Mesenchymal stem cell (in vitro differentiated cells and primary cell): Measurements from ENCODE around the gene CLCN3.

Experiments used
- DNase-seq: peaks from one replicate; pipeline ENCODE4 v3.0.0-alpha.2; 2013
- H2AFZ ChIP-seq: one replicate; pipeline ENCODE4 v1.6.1; 2013; ENCODE audit warnings: low read depth, mild to moderate bottlenecking, control low read depth, inconsistent platforms, low read length, moderate library complexity
- H2AK5ac ChIP-seq: 2 replicates; pipeline ENCODE4 v1.6.1; 2013; ENCODE audit warnings: low read length, moderate library complexity, mild to moderate bottlenecking, inconsistent platforms; ENCODE audit not compliant: severe bottlenecking
- H2BK120ac ChIP-seq: one replicate; pipeline ENCODE4 v1.6.1; 2013; ENCODE audit warnings: low read depth, mild to moderate bottlenecking, inconsistent platforms, low read length, moderate library complexity
- H2BK12ac ChIP-seq, 2 experiments: one replicate each; pipeline ENCODE4 v1.6.1; 2013; ENCODE audit warnings: inconsistent platforms in 2 of 2, low read length in 2 of 2, mild to moderate bottlenecking in 2 of 2, moderate library complexity in 2 of 2, control low read depth in 1 of 2
- H2BK15ac ChIP-seq: one replicate; pipeline ENCODE4 v1.6.1; 2013; ENCODE audit warnings: mild to moderate bottlenecking, low read depth, inconsistent platforms; ENCODE audit not compliant: poor library complexity, severe bottlenecking
- H2BK5ac ChIP-seq: 2 replicates; pipeline ENCODE4 v1.6.1; 2013; ENCODE audit warnings: low read depth, mild to moderate bottlenecking, low read length, control low read depth, inconsistent platforms; ENCODE audit not compliant: poor library complexity, severe bottlenecking
- H3K14ac ChIP-seq, 2 experiments: one replicate each; pipeline ENCODE4 v1.6.1; 2013; ENCODE audit warnings: inconsistent platforms in 2 of 2, low read length in 2 of 2, control low read depth in 1 of 2, mild to moderate bottlenecking in 1 of 2, moderate library complexity in 1 of 2
- H3K18ac ChIP-seq, 2 experiments: one replicate each; pipeline ENCODE4 v1.6.1; 2013; ENCODE audit warnings: inconsistent platforms in 2 of 2, low read length in 2 of 2, control low read depth in 1 of 2, low read depth in 1 of 2, mild to moderate bottlenecking in 1 of 2
- H3K23ac ChIP-seq, 2 experiments: one replicate each; pipeline ENCODE4 v1.6.1; 2013; ENCODE audit warnings: inconsistent platforms in 2 of 2, low read length in 2 of 2, mild to moderate bottlenecking in 2 of 2, moderate library complexity in 2 of 2, control low read depth in 1 of 2
- H3K27ac ChIP-seq: 2 replicates; pipeline ENCODE4 v1.5.1; 2013; ENCODE audit warnings: mild to moderate bottlenecking, moderate library complexity, low read length, control low read depth, inconsistent platforms; ENCODE audit not compliant: poor library complexity, severe bottlenecking
- H3K27me3 ChIP-seq, 2 experiments: 2 replicates each; pipeline versions ENCODE4 v1.6.1 to v1.7.0; 2013; ENCODE audit warnings: low read length in 2 of 2, mild to moderate bottlenecking in 2 of 2, moderate library complexity in 2 of 2, control low read depth in 1 of 2, inconsistent platforms in 1 of 2; ENCODE audit not compliant: control insufficient read depth in 1 of 2, insufficient read depth in 1 of 2
- H3K36me3 ChIP-seq, 2 experiments: 2 replicates each; pipeline versions ENCODE4 v1.6.1 to v1.7.0; 2013; ENCODE audit warnings: low read length in 2 of 2, control low read depth in 1 of 2, inconsistent platforms in 1 of 2, low read depth in 1 of 2, mild to moderate bottlenecking in 1 of 2; ENCODE audit not compliant: insufficient read depth in 2 of 2, control insufficient read depth in 1 of 2
- H3K4ac ChIP-seq, 2 experiments: one replicate each; pipeline ENCODE4 v1.6.1; 2013; ENCODE audit warnings: inconsistent platforms in 2 of 2, low read length in 2 of 2, mild to moderate bottlenecking in 2 of 2, moderate library complexity in 2 of 2, control low read depth in 1 of 2, low read depth in 1 of 2
- H3K4me1 ChIP-seq: 2 replicates; pipeline ENCODE4 v1.6.1; 2013; ENCODE audit warnings: low read depth, low read length, control low read depth; ENCODE audit not compliant: control insufficient read depth, insufficient read depth
- H3K4me2 ChIP-seq: 2 replicates; pipeline ENCODE4 v1.6.1; 2013; ENCODE audit warnings: low read length, mild to moderate bottlenecking, inconsistent platforms; ENCODE audit not compliant: poor library complexity, severe bottlenecking
- H3K4me3 ChIP-seq, 2 experiments: 2 replicates each; pipeline versions ENCODE4 v1.5.1 to v1.7.0; 2013; ENCODE audit warnings: low read length in 2 of 2, mild to moderate bottlenecking in 2 of 2, control low read depth in 1 of 2, low read depth in 1 of 2; ENCODE audit not compliant: insufficient read depth in 1 of 2
- H3K79me1 ChIP-seq: replicated peaks from 2 replicates; pipeline ENCODE4 v1.6.1; 2013; ENCODE audit warnings: mild to moderate bottlenecking, control low read depth, low read length, inconsistent platforms; ENCODE audit not compliant: poor library complexity, severe bottlenecking
- H3K9ac ChIP-seq: 2 replicates; pipeline ENCODE4 v1.7.0; 2013; ENCODE audit warnings: mild to moderate bottlenecking, low read length, moderate library complexity
- H3K9me3 ChIP-seq: 2 replicates; pipeline ENCODE4 v1.7.0; 2013; ENCODE audit warnings: mild to moderate bottlenecking, low read length; ENCODE audit not compliant: control insufficient read depth
- H4K8ac ChIP-seq: one replicate; pipeline ENCODE4 v1.6.1; 2013; ENCODE audit warnings: inconsistent platforms, mild to moderate bottlenecking, low read length, moderate library complexity
- H4K91ac ChIP-seq: one replicate; pipeline ENCODE4 v1.6.1; 2013; ENCODE audit warnings: mild to moderate bottlenecking, low read length, inconsistent platforms
- WGBS: methylation state at CpG from one replicate; pipeline ENCODE4 v1.1.7; 2013; ENCODE audit warnings: mixed read lengths; 5-methylcytosine and 5-hydroxymethylcytosine counted together

The CLCN3 gene

GRCh38 chr4:169720529-169720928 lies 100.2 kb downstream of the CLCN3 start:
- Histone ChIP-seq H3K4me1 (no peaks in the 10 kb centered on the region), H3K4me2 (no peak overlapping the region), H3K18ac (no peak overlapping the region), H2BK120ac (no peak overlapping the region), H2BK5ac (no peak overlapping the region), H3K4ac (no peak overlapping the region), H3K23ac (no peak overlapping the region), H3K27me3 (no peaks in the 10 kb centered on the region), H3K14ac (no peak overlapping the region), H3K9ac (no peak overlapping the region), H2BK12ac (no peak overlapping the region), H3K79me1 (peaks cover 2% of the 10 kb centered on the region), H2AK5ac (no peak overlapping the region), H3K4me3 (no peak overlapping the region), H3K9me3 (no peaks in the 10 kb centered on the region), H4K91ac (no peak overlapping the region), H2AFZ (no peak overlapping the region), H3K27ac (no peak overlapping the region), H3K36me3 (peaks cover 6 to 50% of the 10 kb centered on the region in 2 experiments), H4K8ac (no peak overlapping the region), H2BK15ac (no peak overlapping the region)
- no peak for DNase-seq
- no CpG with 5 or more reads among the region's 7 CpGs for WGBS

GRCh38 chr4:169723207-169723965 lies 103.0 kb downstream of the CLCN3 start:
- H3K4me3 ChIP-seq: no peak overlapping the region
- no peak overlapping the region for H3K9ac ChIP-seq
- peak; percentile 4 for DNase-seq
- H2BK5ac ChIP-seq: no peak overlapping the region
- H3K23ac ChIP-seq: no peak overlapping the region
- H2BK120ac ChIP-seq: no peak overlapping the region
- no peaks in the 10 kb centered on the region for H3K9me3 ChIP-seq
- no peak overlapping the region for H3K27ac ChIP-seq
- H2BK15ac ChIP-seq: no peak overlapping the region
- H3K14ac ChIP-seq: no peak overlapping the region
- no peak overlapping the region for H3K4ac ChIP-seq
- H4K8ac ChIP-seq: no peak overlapping the region
- no peak overlapping the region for H2AFZ ChIP-seq
- H3K27me3 ChIP-seq: no peaks in the 10 kb centered on the region
- no peak overlapping the region for H2BK12ac ChIP-seq
- no peak overlapping the region for H3K18ac ChIP-seq
- H3K79me1 ChIP-seq: no peaks in the 10 kb centered on the region
- H3K36me3 ChIP-seq: peaks cover 6 to 49% of the 10 kb centered on the region in 2 experiments
- no peak overlapping the region for H4K91ac ChIP-seq
- no peak overlapping the region for H3K4me2 ChIP-seq
- no peaks in the 10 kb centered on the region for H3K4me1 ChIP-seq
- no peak overlapping the region for H2AK5ac ChIP-seq
- WGBS: 85% methylated on average over 5 of the region's 9 CpGs

DNA sequence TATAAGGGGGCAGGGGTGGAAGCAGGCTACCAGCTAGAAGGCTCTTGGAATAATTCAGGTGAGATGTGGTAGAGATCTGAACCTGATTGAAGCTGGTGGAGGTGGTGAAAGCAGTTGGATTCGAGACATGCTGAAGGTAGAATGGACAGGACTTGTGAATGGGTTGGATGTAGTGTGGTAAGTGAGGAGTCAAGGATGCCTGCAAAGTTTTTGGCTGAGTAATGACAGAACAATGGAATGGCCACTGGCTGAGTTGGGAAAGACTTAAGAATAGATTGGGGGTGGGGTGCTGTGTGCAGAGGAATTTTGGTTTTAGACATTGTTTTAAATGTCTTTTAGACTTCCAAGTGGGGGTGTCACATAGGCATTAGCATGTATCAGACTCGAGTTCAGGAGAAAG lies 103.9 kb downstream of the CLCN3 start:
- Histone ChIP-seq H2AFZ (no peak overlapping the region), H3K9ac (peak overlapping the region; percentile 16), H3K27ac (no peak overlapping the region), H2AK5ac (no peak overlapping the region), H2BK5ac (no peak overlapping the region), H3K4me1 (no peaks in the 10 kb centered on the region), H2BK15ac (no peak overlapping the region), H3K14ac (no peak overlapping the region), H4K8ac (no peak overlapping the region), H3K27me3 (no peaks in the 10 kb centered on the region), H3K18ac (no peak overlapping the region), H2BK120ac (no peak overlapping the region), H4K91ac (no peak overlapping the region), H2BK12ac (no peak overlapping the region), H3K9me3 (no peaks in the 10 kb centered on the region), H3K4me2 (no peak overlapping the region), H3K36me3 (peaks cover 6 to 49% of the 10 kb centered on the region in 2 experiments), H3K79me1 (no peaks in the 10 kb centered on the region), H3K23ac (no peak overlapping the region), H3K4me3 (no peak overlapping the region), H3K4ac (no peak overlapping the region)
- WGBS: 68% methylated on average over 2 of the region's 2 CpGs
- DNase-seq: peak; percentile 17

DNA sequence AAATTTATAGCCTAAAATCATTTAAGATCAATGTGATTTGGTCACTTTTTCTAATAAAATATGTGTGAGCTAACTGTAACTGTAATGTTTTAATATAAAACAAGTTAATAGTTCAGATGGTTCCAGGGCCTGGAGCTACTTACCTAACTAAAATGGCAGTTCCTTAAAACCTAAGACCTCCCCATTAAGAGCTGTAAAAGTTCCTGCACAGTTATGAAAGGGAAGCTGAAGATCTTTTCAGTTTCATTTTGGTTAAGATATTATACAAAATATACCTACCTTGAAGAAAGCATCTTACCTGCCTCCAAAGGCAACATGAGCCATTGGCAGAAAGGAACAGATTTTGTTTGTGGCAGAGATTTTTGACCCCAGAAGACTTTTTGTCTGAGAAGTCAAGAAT lies 107.2 kb downstream of the CLCN3 start:
- H3K27me3 ChIP-seq: no peaks in the 10 kb centered on the region
- no peak overlapping the region for H3K4ac ChIP-seq
- H3K4me3 ChIP-seq: no peak overlapping the region
- H3K9me3 ChIP-seq: no peaks in the 10 kb centered on the region
- no peak overlapping the region for H2AFZ ChIP-seq
- no peak overlapping the region for H4K91ac ChIP-seq
- H3K18ac ChIP-seq: no peak overlapping the region
- H4K8ac ChIP-seq: no peak overlapping the region
- no peak overlapping the region for H3K23ac ChIP-seq
- H3K14ac ChIP-seq: no peak overlapping the region
- no peak overlapping the region for H3K4me2 ChIP-seq
- no peak overlapping the region for H2AK5ac ChIP-seq
- no peak for DNase-seq
- H3K9ac ChIP-seq: no peak overlapping the region
- H3K27ac ChIP-seq: no peak overlapping the region
- peaks cover 5 to 44% of the 10 kb centered on the region in 2 experiments for H3K36me3 ChIP-seq
- no peak overlapping the region for H2BK15ac ChIP-seq
- H2BK120ac ChIP-seq: no peak overlapping the region
- H3K4me1 ChIP-seq: no peaks in the 10 kb centered on the region
- no peak overlapping the region for H2BK5ac ChIP-seq
- H3K79me1 ChIP-seq: no peaks in the 10 kb centered on the region
- no peak overlapping the region for H2BK12ac ChIP-seq
